Colonic mucosa (tissue), 4 donors: ENCODE measurements around the gene EXOC4. TPM values are rescaled to one million over a fixed set of nuclear protein-coding genes. Genes with fewer than 3 reads are reported as not detected.

Experiments used
- DNase-seq: peaks from one replicate; pipeline ENCODE4 v3.0.0-alpha.2; 2020
- H3K27ac ChIP-seq: fragments of 200-600 bp; one replicate; pipeline ENCODE4 v1.8.0; 2021
- H3K27me3 ChIP-seq: fragments of 200-600 bp; one replicate; pipeline ENCODE4 v1.8.0; 2021
- H3K36me3 ChIP-seq: fragments of 200-600 bp; one replicate; pipeline ENCODE4 v1.8.0; 2021
- H3K4me1 ChIP-seq: fragments of 200-600 bp; one replicate; pipeline ENCODE4 v1.8.0; 2021; ENCODE audit warnings: mild to moderate bottlenecking
- H3K4me3 ChIP-seq: fragments of 200-600 bp; one replicate; pipeline ENCODE4 v1.8.0; 2021
- H3K9ac ChIP-seq, 2 donors: one replicate each; pipeline ENCODE4 v1.7.0; 2013; ENCODE audit warnings: control low read depth in 2 of 2, low read depth in 2 of 2, low read length in 2 of 2
- H3K9me3 ChIP-seq: fragments of 200-600 bp; one replicate; pipeline ENCODE4 v1.8.0; 2021
- intact Hi-C: fragments of 100-400 bp; cut with DNase I; formaldehyde crosslinking; loops from one replicate; pipeline ENCODE4 v1.14.1; 2022
- total RNA-seq, 2 donors: library from RNA; stranded (reverse); fragmentation: NEBNext Ultra II Directional in 1 of 2; extraction: Animal tissue kit (Norgen Biotek cat#: 25700) in 1 of 2; gene quantifications; one replicate each; pipeline ENCODE4 v1.2.1, GENCODE V29; 2021
- TF ChIP-seq, protein P1 (sequence below): fragments of 200-600 bp; IDR thresholded peaks from one replicate; pipeline ENCODE4 v1.8.0; 2022; ENCODE audit warnings: antibody characterized with exemption, mild to moderate bottlenecking
- donor health status: healthy.
- donor health status: DM: no; HTN: no; CAD: no.
- donor health status: DM: no; HTN: no; CAD: no.

Gene EXOC4
- total RNA-seq, 2 donors from 2014 or later: 61.1 to 73.3 TPM

DNA sequence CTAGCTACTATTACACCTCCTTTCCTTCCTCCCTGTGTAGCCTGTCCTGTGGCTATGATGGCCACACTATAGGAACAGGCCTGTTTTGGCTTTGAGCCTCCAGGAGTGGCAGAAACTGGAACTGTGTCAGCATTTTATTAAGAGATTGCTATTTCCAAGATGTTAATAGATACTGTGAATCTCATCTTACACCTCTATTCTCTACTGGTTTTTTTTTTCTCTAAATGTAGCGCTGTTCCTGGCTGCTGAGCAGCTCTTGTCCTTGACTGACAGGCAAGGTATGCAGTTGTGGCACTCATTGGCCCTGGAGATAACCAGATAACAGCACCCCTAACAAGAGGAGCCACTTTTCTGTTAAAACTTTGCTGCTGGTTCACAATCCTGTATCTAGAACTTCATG is 119.5 kb downstream of the EXOC4 start:
- no peak for DNase-seq
- TF ChIP-seq, protein P1, sequence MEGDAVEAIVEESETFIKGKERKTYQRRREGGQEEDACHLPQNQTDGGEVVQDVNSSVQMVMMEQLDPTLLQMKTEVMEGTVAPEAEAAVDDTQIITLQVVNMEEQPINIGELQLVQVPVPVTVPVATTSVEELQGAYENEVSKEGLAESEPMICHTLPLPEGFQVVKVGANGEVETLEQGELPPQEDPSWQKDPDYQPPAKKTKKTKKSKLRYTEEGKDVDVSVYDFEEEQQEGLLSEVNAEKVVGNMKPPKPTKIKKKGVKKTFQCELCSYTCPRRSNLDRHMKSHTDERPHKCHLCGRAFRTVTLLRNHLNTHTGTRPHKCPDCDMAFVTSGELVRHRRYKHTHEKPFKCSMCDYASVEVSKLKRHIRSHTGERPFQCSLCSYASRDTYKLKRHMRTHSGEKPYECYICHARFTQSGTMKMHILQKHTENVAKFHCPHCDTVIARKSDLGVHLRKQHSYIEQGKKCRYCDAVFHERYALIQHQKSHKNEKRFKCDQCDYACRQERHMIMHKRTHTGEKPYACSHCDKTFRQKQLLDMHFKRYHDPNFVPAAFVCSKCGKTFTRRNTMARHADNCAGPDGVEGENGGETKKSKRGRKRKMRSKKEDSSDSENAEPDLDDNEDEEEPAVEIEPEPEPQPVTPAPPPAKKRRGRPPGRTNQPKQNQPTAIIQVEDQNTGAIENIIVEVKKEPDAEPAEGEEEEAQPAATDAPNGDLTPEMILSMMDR: no peak
- Histone ChIP-seq H3K36me3 (no peaks in the 10 kb centered on the region), H3K27me3 (no peaks in the 10 kb centered on the region), H3K4me1 (no peaks in the 10 kb centered on the region), H3K9me3 (no peaks in the 10 kb centered on the region), H3K9ac (no peak overlapping the region), H3K27ac (no peak overlapping the region), H3K4me3 (no peak overlapping the region)
- intact Hi-C loops: no loop called here

DNA sequence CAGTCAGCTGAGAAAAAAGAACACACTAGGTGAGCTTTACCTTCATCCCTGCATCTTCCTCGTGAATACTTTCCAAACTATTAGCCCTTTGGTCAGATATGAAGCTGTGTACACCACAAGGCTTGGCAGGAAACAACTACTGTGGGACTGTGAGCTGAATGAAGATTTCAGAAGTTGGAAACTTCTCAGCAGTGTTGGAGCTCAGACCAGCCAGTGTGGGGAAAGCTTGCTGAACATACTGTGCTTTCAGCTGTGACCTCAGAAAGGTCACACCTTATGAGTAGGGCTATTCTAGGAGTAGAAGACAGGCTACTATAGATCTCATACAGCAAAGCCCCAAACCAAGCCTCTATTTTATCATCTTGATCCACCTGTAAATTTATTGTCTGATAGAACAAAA is 123.6 kb downstream of the EXOC4 start:
- Histone ChIP-seq H3K9me3 (no peaks in the 10 kb centered on the region), H3K4me1 (no peaks in the 10 kb centered on the region)
- intact Hi-C loops: no loop called here

DNA sequence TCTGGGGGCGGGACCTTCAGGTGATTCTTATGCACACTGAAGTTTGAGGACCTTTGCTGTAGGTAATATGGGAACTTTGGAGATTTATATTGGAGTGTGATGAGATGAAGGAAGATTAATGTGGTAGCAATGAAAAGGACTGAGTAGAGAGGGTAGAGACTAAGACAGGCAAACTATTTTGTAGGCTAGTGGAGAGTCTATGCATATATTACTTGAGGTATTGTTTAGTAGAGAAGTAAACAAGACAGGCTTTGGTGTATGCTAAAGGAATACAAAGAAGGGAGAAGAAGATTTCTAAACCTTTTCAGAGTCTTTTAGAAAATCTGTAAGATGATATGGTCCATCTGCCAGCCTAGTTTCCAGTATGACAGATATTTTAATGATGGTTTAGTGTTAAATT is 129.1 kb downstream of the EXOC4 start:
- no peak overlapping the region for H3K27ac ChIP-seq
- no peak overlapping the region for H3K4me3 ChIP-seq
- no peaks in the 10 kb centered on the region for H3K27me3 ChIP-seq
- intact Hi-C loops: no loop called here
- DNase-seq: no peak
- H3K4me1 ChIP-seq: no peaks in the 10 kb centered on the region
- no peaks in the 10 kb centered on the region for H3K36me3 ChIP-seq
- TF ChIP-seq, protein P1: no peak
- no peaks in the 10 kb centered on the region for H3K9me3 ChIP-seq
- H3K9ac ChIP-seq: no peak overlapping the region

More for the DNA sequence above, 123.6 kb downstream of the EXOC4 start:
- TF ChIP-seq, protein P1: no peak
- no peaks in the 10 kb centered on the region for H3K36me3 ChIP-seq
- no peak overlapping the region for H3K4me3 ChIP-seq
- H3K9ac ChIP-seq: no peak overlapping the region
- no peak overlapping the region for H3K27ac ChIP-seq
- no peaks in the 10 kb centered on the region for H3K27me3 ChIP-seq
- no peak for DNase-seq

DNA sequence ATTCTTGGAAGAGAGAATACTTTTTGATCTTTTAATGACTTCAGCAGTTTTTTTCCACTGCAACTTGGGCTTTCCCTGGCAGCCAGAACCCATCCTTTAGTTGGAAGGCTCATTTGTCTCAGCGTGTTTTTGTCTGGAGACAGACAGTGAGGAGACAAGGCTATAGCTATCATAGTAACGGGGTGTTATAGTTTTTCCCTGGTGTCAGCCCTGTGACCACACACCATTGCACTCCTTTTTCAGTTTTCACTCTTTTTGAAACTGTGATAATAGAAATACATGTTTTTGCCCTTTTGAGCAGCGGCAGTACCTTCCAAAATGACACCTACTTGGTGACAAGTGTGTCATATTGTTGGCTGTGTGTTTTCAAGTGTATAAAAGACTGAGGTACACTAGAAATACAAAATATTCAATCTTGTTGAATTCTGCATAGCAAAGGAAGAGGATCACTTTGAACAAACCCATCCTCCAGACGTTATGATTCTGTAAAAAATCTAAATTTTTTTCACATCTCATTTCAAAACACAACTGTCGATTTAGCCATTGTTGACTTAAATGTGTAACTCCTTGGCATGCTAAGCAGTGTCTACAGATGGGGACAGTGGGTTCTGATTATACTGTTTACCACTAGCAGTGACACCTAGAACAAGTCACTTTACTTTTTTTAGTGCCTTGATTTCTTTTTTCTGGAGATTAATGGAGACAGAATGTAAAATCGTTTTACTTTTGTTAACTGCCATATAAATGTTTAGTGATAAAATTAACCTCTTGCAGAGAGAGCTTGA is 130.1 kb downstream of the EXOC4 start:
- no peaks in the 10 kb centered on the region for H3K9me3 ChIP-seq
- no peak overlapping the region for H3K27ac ChIP-seq
- intact Hi-C loops: no loop called here
- H3K27me3 ChIP-seq: no peaks in the 10 kb centered on the region
- DNase-seq: no peak
- TF ChIP-seq, protein P1: no peak
- H3K36me3 ChIP-seq: no peaks in the 10 kb centered on the region
- no peak overlapping the region for H3K4me3 ChIP-seq
- no peaks in the 10 kb centered on the region for H3K4me1 ChIP-seq
- no peak overlapping the region for H3K9ac ChIP-seq

DNA sequence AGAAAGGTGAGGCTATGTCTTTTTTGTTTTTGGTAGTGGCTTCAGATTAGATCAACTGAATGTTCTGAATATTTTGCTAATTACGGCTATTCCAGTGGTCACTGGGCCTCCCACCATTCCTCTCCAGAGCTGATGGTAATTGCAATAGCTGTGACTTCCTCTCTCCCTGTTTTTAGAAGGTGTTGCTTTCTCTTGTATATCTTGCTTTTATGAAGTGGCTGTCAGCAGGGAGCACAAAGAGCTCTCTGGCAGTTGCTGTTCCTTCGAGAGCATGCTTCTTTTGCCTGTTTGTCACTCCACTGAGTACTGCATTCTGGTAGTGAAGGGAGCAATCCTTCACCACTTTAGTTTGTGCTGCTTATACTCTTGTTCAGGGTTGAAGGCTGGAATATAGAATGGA is 133.3 kb downstream of the EXOC4 start:
- no peak overlapping the region for H3K4me3 ChIP-seq
- intact Hi-C loops: no loop called here
- no peak overlapping the region for H3K27ac ChIP-seq
- H3K4me1 ChIP-seq: no peaks in the 10 kb centered on the region
- DNase-seq: no peak
- no peaks in the 10 kb centered on the region for H3K36me3 ChIP-seq
- H3K9ac ChIP-seq: no peak overlapping the region
- H3K9me3 ChIP-seq: no peaks in the 10 kb centered on the region
- no peaks in the 10 kb centered on the region for H3K27me3 ChIP-seq
- TF ChIP-seq, protein P1: no peak
